GM12891 (cell line): Measurements from ENCODE around the gene SENP2.

ENCODE experiments used
- POLR2A ChIP-seq: IDR thresholded peaks from 2 replicates; pipeline ENCODE4 v1.6.1; 2011; ENCODE audit warnings: low read depth, low read length, control low read depth
- POLR2AphosphoS5 ChIP-seq: IDR thresholded peaks from 2 replicates; pipeline ENCODE4 v1.6.1; 2011; ENCODE audit warnings: low read depth, low read length, control low read depth
- POU2F2 ChIP-seq: IDR thresholded peaks from 2 replicates; pipeline ENCODE4 v1.6.1; 2011; ENCODE audit warnings: low read depth, mild to moderate bottlenecking, control low read depth, low read length, moderate library complexity
- TAF1 ChIP-seq: IDR thresholded peaks from 2 replicates; pipeline ENCODE4 v1.6.1; 2011; ENCODE audit warnings: low read depth, low read length, control low read depth

DNA sequence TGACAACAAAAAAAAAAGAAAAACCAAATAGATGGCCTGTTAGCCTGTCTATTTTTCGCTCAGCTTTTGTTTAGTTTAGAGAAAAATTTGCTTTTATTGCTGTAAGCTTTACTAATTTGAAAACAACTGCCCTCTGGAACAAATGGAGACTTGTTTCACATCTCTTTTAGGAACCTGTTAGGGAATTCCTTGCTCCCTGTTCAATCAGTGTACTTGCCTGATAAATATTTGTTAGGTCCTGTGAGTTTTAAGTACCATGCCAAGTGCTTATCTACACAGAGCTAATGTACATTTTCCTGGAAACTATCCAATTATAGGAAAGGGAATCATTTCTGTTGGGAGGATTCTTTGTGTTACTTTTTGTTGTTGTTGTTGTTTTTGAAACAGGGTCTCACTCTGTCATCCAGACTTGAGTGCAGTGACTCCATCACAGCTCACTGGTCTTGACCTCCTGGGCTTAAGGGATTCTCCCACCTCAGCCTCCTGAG is 30.2 kb upstream of the SENP2 start:
- TF ChIP-seq POLR2AphosphoS5, result no peak
- no peak for TF ChIP-seq POLR2A
- TF ChIP-seq TAF1, result no peak
- TF ChIP-seq POU2F2, result no peak
